NCI-H2227 (cell line): ENCODE data around the gene S100PBP.

Source experiments
- DNase-seq: peaks from one replicate; lab custom pipeline; 2025; ENCODE audit not compliant: unreplicated experiment; lab: John Stamatoyannopoulos, UW

Gene S100PBP

DNA sequence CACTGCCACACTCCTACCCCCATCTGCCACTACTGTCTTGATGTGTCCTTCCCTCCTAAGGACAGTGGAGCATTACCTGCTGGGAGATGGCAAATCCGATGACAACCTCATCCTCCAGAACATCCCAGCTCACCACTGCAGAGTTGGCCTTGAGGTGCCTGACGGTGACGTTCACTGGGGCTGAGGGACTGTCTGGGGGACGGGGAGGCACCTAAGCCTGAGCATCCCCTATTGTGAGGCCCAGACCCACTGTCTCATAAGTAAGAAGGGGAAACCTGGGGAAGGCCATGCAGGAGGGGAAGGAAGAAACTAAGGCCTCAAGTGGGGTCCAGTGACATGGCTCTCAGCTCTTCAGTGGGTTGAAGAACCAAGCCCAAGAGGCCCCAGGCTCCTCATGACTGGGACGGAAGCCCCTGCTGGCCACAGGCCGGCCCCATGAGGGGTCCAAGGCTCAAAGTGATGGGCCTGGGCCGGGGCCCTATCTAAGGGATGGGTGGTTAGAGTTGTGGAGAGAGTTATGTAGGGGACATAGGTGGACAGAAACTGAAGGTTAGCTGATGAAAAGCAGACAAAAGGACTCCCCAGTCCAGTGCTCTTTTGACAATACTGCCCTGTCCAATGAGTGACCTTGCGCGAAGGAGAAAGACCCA, 51.5 kb downstream of the S100PBP start:
- no peak for DNase-seq

DNA sequence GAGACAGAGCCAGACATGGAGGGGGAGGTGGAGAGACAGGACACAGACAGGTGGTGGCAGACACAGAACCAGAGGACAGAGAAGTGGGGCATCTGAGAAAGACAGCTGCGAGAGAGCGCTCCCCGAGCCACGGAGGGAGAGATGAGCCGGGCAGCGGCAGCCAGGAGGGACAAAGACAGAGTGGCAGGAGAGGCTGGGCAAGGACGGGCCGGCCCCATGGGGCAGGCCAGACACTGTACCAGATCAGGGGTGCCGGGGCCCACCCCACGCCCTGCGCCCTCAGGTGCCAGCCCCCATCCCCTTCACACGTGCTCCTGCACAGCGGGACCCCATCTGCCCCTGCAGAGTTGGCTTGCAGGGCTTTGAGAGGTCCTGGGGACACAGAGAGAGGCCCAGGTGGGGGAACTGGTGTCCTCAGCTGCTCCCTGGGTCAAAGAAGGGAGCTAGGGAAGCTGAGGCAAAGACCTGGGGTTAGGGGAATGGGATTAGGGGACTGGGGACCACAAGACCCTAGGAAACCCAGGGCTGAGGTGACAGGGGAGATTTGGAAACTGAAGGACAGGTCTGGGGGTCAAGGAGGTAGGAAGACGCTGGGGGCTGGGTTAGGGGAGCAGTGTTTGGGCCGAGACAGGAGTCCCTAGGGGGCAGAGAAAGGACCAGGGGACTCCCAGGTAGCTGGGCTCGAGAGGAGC, 52.6 kb downstream of the S100PBP start:
- no peak for DNase-seq

DNA sequence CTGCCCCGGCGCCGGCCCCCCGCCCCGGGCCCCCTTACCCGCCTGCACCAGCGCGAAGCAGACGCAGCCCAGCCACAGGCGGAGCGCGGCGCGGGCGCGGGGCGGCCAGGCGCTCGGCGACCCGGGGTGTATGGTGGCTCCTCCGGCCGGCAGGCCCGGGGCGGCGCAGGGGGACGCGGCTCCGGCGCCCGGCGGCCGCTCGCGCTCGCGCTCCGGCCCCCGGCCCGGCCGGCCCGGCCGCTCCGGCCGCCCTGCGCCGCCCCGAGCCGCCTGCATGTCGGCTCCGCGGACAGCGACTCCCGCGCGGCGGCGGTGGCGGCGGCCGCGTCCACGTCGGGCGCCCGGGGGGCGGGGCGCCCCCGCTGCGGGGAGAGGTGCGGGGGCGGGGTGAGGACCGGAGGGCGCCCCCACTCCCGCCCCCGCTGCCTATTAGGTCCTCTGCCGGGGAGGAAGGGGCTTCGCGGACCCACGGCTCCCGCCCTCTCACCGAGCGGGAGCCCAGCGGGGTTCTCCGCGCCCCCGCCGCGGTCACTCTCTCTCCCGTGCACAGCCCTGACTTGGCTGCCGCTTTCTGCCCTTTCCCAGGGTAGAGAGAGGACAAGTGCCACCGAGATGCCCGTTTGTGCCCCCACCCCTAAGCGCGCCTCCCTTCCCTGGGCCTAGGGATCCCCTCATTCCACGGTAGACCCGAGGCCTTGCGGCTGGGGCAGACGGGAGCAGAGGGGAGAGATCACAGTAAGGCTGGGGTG, 53.3 kb downstream of the S100PBP start, which contains the start of gene FNDC5:
FNDC5 (minus strand) TSS at position 298 of the 749 bp plus-strand sequence.
- DNase-seq: peak; percentile 66

DNA sequence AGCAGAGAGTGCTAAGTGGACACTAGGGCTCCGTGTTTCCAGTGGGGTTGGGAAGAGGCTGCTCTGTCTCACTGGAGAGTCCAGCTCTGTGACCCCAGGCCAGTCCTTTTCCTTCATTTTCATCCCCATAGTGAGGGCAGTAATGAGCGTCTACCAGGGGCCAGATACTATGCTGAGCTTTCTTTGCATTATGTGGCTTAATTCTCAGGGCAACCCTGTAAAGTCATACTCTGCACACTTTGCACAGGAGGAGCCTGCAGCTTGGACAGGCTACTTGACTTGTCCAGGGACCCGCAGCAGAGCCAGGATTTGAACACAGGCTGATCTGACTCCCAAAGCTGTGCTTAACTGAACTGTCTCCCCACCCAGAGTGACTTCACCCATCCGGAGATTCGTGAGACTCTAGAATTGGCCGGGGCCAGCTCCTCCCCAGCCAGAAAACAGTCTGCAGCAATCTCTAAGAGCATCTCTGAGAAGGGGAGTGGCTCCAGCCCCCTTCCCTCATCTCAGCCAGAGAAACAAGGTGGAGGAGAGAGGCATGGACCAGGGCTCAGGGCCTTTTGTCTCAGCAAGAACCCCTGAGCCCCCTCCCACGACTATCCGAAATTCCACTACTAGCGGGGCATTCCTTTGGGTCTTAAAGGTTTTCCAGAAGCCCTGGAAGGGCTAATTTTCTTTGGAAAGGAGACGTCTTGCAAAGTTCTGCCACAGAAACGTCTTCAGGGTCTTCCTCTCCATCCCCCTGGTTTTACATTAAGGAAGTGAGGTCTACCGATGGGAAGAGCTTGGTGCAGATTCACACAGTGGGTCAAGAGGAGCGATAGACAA, 54.1 kb downstream of the S100PBP start:
- peak; percentile 67 for DNase-seq

DNA sequence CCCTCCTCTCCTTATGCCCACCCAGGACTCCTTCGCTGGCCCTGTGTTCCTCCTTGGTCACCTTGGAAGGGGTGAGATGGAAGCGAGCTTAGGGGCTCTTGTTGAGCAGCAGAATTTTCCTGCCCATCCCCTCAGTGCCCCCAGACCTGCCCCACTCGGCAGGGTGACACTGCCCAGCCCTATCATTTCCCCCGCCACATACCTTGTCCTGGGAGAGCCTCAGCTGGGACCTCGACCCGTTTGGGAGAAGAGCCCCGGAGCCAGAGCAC, 54.7 kb downstream of the S100PBP start:
- DNase-seq: no peak

DNA sequence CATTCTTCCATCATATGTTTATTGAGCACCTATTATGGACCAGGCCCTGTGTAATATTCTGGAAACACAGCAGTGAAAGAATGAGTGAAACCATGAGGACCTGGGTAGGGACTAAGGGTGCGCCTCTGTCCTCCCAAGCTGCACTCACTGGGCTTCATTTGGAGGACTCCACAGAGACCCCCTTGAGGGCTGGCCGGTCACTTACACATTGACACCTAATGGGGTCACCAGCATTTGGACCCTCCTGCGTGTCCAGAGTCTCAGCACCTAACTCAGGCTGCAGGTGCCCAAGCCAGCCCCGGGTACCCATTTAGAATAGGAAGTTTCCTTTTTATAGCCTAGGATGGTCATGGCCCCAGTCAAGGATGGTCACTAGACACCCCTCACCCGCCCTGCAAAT, 56.0 kb downstream of the S100PBP start:
- DNase-seq: no peak

DNA sequence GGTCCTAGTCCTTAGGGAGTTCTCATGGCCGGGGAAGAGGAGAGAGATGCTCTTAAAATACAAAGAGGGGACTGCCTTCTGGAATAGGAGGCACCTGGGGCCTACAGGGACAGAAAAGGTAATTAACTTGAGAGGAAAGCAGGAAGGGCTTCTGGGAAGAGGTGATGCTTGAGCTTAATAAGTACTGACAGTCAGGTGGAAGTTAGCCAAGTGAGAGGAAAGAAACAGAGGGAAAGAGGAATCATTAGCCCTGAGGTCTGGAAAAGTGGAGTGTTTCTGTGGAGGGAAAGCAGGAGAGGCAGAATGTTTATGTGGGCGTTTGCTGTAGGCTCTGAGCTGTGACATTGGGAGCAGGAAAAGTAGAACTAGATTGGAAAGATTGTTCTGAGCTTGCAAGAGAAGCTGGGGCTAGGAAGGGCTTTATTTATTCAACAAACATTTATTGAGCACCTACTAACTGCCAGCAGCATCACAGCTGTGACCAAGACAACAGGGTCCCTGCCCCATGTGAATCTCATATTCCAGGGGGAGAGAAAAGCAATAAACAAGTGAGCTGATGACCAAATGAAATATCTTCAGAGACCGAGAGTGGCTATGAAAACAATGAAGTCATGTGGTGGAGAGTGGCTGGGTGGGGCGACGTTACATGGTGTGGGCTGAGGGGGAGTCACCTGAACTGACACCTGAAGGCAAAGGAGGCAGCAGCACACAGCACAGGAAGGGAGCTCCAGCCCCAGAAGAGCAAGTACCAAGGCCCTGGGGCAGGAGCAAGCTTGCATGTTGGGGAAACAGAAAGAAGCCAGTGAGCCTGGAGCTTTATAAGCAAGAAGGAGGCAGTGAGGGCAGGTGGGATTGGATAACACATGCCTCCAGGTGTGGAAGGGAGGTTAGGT, 57.7 kb downstream of the S100PBP start:
- DNase-seq: no peak

DNA sequence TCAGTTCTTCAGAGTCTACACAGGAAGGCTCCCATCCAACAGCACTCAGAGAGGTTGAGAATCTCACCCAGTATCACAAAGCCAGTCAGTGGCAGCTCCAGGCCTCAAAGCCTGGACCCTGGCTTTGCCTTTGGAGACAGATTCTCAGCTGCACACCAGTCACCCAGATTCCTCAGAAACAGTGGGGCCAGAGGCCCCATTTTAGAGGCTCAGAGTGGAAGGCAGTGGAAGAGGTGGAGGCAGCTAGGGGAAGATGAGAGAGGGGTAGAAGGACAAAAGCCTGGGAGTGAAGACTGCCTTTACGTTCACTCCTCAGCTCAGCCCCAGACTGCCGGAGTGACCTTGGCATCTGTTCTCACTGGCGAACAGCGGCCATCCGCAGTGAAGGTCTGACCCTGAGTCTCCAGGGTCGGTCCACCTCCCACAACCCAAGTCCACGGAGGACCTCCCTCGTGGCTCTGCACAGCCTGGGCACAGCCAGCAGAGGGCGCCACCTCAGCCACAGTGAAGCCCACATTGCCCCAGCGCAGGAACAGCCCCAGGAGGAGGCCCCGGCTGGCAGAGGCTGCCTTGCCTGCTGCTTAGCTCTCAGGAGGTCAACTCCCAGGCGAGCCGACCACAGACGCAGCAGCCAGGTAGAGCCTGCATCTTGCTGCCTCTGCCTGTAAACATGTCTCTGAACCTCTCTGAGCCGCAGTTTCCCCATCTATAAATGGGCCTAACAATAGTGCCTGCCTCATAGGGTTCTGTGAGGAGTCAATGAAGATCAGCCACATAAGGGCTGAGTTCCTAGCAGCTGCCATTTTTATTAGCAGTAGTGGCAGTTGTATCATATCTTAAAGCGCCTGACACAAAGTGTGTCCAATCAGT, 59.1 kb downstream of the S100PBP start:
- peak; percentile 53 for DNase-seq

DNA sequence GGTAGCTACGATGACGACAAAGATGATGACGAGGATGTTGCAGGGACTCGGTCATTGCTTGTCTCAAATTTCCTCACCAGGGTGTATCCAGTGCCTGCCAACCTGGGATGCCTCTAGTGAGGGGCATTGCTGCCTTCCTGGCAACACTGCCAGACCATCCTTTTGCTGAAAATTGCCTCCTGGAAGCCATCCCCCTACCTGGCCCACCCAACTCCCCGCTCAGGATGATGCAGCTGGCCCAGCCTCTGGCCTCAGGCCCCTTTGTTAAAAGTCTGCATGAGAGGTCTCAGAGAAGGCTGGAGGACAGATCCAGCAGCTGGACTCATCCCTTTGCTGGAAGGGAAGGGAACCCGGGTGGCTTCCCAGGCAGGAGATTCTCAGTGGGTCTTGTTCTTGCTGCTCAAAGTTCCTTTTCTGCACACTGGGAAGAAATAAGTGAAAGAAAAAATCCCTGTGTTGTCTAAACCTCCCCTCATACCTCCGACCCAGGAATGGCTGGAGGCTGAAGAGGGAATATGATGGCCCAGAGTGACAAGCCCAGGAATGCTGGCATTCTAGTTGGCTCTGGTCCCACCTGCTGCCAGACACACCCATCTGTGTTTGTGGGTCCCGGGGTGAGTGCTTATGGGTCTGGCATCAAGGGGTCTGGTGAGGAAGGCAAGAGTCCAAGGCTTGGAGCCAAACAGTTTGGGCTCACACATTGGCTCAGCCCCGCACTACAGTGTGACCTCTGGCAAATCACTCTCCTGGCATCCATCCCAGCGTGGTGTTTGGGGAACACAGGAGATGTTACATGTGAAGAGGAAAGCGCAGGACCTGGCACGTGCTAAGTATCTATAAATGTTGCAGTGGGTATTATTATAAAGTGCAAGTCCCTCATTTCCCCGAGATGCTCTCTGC, 60.0 kb downstream of the S100PBP start:
- peak; percentile 19 for DNase-seq

DNA sequence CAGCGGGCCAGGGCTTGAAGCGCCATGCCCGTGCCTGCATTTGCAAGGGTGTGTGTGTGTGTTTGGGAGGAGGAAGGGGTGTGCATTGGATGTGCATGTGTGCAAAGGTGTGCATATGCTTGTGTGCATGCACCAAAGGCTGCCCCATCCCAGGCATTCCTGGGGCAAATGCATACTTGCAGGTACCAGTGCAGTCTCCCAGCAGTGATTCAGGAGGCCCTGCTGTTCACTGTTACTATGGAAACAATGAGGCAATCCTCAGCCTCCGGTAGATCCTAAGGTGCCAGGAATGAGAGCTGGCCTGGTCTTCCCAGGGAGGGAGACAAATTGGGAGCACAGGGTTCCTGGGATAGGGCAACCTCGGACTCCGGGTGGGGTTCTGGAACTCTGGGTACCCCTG, 60.7 kb downstream of the S100PBP start:
- peak; percentile 37 for DNase-seq

DNA sequence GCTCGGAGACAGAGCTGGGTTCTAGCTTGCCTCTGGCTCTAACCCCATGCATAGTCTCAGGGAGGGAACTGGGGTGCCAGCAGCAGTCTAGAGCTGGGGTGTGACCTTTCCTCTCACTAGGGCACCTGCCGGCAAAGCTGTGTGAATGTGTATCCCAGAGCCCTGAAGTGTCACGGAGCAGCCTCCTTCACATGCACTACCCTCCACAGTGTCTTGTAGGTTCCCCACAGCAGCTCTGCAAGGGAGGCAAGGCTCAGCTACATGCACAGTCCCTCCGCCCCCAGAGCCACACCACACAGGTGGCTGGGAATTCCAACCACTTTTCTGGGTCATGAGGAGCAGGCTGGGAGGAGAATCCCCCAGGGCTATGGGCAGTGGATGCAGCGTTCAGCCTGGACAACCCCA, 61.2 kb downstream of the S100PBP start:
- no peak for DNase-seq

DNA sequence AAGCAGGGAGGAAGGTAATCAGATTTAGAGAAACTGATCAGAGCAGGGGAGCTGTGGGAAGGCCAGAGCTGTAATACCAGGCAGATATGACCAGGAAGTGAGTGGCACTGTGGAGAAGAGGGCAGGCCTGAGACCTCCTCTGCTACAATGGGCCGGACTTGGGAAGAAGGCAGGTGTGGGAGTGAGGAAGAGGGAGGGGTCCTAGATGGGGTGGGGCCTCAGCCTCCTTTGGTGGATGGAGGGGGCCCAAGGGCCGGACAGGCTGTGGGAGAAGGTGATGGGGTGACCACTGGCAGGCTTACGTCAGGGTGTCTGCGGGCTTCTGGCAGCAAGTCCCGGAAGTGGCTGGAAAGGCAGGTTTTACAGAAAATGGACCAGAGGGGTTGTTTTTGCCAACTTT, 63.8 kb downstream of the S100PBP start:
- DNase-seq: no peak

DNA sequence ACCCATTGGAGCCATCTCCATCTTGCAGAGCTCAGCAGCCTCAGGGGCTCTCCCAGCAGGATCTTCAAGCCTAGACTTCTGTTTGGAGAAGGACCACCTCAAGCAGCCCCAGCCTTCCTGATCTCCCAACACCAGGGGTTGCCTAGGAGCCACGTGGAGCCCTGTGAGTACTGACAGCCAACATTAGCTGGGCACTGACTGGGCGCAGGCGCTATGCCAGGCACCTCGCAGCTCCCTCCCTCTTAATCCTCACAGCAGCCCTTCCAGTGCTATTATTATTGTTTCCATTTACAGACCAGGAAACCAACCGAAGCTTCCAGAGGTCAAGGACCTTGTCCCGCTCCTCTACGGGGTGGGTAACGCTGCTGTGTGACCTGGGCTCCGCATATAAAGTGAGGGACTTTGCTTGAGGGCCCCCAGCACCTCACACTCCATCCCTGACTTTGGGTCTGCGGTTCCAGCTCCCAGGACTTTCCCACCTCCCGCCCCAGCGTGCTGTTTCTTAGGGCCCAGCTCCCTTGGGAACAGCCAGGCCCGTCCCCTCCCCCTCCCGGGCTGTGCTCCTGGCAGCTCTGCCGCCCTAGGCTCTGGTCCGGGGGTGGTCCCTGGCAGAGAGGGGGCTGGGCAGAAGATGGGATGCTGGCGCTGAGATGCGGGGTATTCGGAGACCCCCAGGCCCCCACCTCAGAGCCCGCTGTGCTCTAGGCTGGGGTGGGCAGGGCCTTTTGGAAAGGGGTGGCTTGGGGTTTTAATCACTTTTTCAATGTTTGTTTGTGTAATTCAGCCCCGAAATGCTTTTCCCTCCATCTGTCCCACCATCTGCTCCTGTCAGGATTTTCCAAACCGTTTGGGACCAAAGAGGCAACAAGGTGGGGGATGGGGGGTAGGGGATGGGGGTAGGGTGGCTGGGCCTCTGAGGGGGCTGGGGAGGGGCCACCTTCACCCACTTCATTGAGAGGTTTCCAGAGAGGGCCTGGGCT, 64.7 kb downstream of the S100PBP start:
- DNase-seq: peak; percentile 36

DNA sequence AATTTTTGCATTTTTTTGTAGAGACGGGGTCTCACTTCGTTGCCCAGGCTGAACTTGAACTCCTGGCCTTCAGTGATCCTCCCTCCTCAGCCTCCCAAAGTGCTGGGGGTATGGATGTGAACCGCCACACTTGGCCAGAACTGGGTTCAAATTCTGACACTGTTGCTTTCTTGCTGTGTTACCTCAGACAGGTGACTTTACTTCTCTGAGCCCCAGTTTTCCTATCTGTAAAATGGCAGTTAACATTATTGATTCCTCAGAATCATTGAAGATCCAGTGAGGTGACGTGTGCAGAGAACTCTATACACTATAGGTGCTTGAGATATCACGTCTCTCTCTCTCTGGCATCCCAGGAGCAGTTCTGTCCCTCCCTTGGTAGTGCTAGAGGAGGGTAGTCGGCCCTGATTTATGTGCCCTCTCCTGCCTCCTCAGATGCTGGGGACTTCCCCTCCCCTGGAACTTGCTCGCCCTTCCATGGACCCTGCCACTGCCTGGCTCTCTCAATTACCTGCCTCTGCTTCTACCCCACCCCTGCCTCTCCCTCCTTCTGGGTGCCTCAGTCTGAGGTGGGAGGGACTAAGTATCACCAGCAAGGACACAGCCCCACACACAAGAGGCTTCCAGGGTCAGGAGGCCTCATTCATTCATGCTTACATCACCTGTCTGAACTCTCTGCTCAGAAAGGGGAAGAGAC, 66.0 kb downstream of the S100PBP start:
- DNase-seq: no peak

DNA sequence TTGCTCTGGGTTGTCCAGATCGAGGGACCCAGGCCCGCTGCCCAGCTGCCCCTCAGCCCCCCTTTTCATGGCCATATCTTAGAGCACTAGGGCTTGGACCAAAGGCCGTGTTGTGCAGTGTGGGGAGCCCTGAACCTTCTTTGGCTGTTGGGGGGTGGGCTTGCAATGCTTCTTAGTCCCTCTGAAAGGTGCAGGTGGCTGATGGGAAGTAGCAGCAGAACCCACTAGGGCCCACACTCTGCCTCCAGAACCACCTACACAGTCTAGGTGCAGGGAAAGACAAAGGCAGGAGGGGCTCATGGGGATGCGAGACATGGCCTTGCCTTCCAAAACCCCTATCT, 66.5 kb downstream of the S100PBP start:
- DNase-seq: no peak

DNA sequence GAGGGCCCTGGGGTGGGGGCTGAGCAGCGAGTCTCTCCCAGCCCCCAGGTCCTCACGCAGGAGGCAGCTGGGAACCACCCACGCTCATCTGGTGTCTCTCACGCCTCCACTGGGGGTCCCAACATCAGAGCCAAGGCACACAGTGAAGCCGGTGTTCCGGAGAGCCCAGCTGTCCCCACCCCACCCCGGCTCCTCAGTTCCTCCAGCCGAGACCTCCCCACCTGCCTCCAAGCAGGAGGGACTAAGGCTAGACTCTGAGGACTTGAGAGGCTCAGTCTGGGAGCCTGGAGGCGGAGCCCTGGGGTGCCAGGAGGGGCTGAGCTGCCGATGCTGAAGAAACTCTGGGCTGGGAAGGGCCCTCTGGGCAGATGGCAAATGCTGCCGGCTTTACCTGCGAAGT, 67.3 kb downstream of the S100PBP start:
- DNase-seq: peak; percentile 34

DNA sequence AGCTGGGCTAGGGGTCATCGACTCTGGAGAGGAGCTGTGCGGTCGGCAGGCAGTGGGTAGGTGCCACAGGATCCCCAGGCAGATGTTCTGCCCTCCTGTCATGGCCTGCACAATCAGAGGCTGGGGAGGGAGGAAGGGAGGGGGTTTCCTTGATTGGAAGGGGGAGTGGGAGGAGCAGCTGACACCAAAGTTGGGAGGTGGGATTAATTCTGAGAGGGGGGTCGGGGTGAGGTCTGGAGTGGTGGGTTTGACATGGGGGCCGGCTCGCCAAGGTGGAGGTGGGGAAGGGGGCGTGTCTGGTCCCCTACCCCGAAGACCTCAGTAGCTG, 68.2 kb downstream of the S100PBP start:
- no peak for DNase-seq
